Stimulated activated CD8-positive, alpha-beta memory T cell treated with anti-CD3 and anti-CD28 coated beads, Interleukin-15, amount 100 ng/mL, for 48 hours (primary cell): ENCODE data around the gene MAGI2.

Experiments used
- DNase-seq, 2 donors: peaks; one replicate each; pipeline ENCODE4 v3.0.0-alpha.2; 2020; ENCODE audit warnings: low read depth in 2 of 2

MAGI2 gene

GRCh38 chr7:79376299-79377025 is 77.0 kb downstream of the MAGI2 start:
- DNase-seq = no peak

- no peak for DNase-seq
These were observed 92.3 kb downstream of the MAGI2 start for GRCh38 chr7:79361214-79361613.

GRCh38 chr7:79359827-79360226 is 93.6 kb downstream of the MAGI2 start:
- no peak for DNase-seq

GRCh38 chr7:79357101-79357500 is 96.4 kb downstream of the MAGI2 start:
- DNase-seq = no peak

GRCh38 chr7:79353720-79354468 is 99.6 kb downstream of the MAGI2 start:
- DNase-seq = no peak

GRCh38 chr7:79352323-79352722 is 101.1 kb downstream of the MAGI2 start:
- DNase-seq = no peak

GRCh38 chr7:79347351-79347750 is 106.1 kb downstream of the MAGI2 start:
- no peak for DNase-seq

- DNase-seq = no peak
These were observed 111.6 kb downstream of the MAGI2 start for GRCh38 chr7:79341902-79342301.

GRCh38 chr7:79340212-79340611 is 113.3 kb downstream of the MAGI2 start:
- no peak for DNase-seq

- no peak for DNase-seq
These were observed 114.1 kb downstream of the MAGI2 start for GRCh38 chr7:79339208-79339925.

- no peak for DNase-seq
These were observed 115.8 kb downstream of the MAGI2 start for GRCh38 chr7:79337717-79338116.

- no peak for DNase-seq
These were observed 118.6 kb downstream of the MAGI2 start for GRCh38 chr7:79334841-79335240.

- DNase-seq = no peak
These were observed 119.1 kb downstream of the MAGI2 start for GRCh38 chr7:79334334-79334733.

- DNase-seq = no peak
These were observed 121.4 kb downstream of the MAGI2 start for GRCh38 chr7:79332091-79332490.

- DNase-seq = no peak
These were observed 124.0 kb downstream of the MAGI2 start for GRCh38 chr7:79329464-79329863.

GRCh38 chr7:79320741-79321473 is 132.6 kb downstream of the MAGI2 start:
- DNase-seq = no peak

- DNase-seq = no peak
These were observed 134.1 kb downstream of the MAGI2 start for GRCh38 chr7:79319369-79319768.

GRCh38 chr7:79317728-79318127 is 135.7 kb downstream of the MAGI2 start:
- DNase-seq = no peak

GRCh38 chr7:79312022-79312421 is 141.4 kb downstream of the MAGI2 start:
- DNase-seq = no peak

GRCh38 chr7:79308192-79308591 is 145.3 kb downstream of the MAGI2 start:
- no peak for DNase-seq

- no peak for DNase-seq
These were observed 146.1 kb downstream of the MAGI2 start for GRCh38 chr7:79307376-79307775.

GRCh38 chr7:79304711-79305110 is 148.8 kb downstream of the MAGI2 start:
- DNase-seq = no peak
